HG02943 (cell line): Measurements from ENCODE around the gene MED13L.

Source experiments
- ATAC-seq: cut with Tn5 transposase; IDR thresholded peaks from one replicate; pipeline ENCODE4 v1.9.1; 2021; ENCODE audit warnings: mild to moderate bottlenecking, low read depth, moderate library complexity; ENCODE audit not compliant: unreplicated experiment

The MED13L gene

DNA sequence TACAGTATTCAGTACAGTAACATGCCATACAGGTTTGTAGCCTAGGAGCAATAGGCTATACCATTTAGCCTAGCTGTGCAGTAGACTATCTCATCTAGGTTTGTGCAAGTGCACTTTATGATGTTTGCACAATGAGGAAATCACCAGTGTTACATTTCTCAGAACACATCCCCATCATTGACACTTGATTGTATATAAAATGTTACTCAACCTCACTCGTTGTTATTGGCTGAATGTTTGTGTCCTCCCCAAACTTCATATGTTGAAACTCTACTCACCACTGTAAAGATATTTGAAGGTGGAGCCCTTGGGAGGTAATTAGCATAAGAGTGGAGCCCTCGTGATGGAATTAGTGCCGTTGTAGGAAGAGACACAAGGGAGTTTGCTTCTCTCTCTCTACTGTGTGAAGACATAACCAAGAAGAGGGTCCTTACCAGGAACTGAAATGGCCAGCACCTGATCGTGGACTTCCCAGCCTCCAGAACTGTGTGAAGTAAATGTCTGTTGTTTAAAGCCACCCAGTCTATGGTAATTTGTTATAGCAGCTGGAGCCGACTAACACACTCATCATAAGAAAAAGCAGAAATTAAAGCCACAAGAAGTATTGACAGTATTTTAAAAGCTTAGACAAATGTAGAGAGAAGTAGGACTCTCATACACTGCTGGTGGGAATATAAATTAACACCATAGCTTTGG, 3.2 kb upstream of the MED13L start:
- ATAC-seq = no peak

- ATAC-seq = no peak
Measured at GRCh38 chr12:116278667-116279066, 1.2 kb upstream of the MED13L start.

- no peak for ATAC-seq
Measured at GRCh38 chr12:116278279-116278626, 760 bp upstream of the MED13L start.

- peak; percentile 24 for ATAC-seq
Measured at GRCh38 chr12:116276652-116277466, 634 bp downstream of the MED13L start.

GRCh38 chr12:116274551-116275375, 2.7 kb downstream of the MED13L start:
- ATAC-seq = no peak

DNA sequence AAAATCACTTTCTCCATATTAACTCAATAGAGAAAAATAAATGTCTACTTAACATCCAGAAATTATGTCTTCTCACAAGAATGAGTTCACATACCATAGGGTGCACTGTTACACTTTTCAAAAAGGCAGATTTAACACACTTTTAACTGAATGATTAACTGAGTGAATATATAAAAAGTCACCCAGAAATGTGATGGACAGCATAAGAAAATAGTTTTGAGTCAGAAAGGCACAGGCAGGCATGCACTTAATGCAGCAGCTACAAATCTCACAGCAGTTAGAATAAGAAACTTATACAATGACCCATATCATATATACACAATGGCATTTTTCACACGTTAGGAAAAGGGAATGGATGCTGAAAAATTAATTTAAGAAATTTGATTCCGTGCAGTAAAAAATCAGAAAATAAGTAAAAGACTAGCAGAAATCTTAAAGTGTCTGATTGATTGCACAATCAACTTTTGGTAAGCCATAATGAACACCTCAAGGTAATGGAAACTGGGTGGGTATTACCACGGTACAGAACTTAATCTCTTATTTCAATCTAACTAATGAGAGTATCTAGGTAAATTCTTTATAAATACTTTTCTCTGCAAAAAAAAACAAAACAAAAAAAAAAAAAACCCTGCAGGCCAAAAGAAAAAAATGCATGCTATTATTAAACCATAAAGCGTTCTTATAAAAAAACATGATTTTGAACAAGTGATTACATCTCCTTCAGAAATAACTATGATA, 3.5 kb downstream of the MED13L start:
- no peak for ATAC-seq

- no peak for ATAC-seq
Measured at GRCh38 chr12:116267948-116268347, 9.5 kb downstream of the MED13L start.

DNA sequence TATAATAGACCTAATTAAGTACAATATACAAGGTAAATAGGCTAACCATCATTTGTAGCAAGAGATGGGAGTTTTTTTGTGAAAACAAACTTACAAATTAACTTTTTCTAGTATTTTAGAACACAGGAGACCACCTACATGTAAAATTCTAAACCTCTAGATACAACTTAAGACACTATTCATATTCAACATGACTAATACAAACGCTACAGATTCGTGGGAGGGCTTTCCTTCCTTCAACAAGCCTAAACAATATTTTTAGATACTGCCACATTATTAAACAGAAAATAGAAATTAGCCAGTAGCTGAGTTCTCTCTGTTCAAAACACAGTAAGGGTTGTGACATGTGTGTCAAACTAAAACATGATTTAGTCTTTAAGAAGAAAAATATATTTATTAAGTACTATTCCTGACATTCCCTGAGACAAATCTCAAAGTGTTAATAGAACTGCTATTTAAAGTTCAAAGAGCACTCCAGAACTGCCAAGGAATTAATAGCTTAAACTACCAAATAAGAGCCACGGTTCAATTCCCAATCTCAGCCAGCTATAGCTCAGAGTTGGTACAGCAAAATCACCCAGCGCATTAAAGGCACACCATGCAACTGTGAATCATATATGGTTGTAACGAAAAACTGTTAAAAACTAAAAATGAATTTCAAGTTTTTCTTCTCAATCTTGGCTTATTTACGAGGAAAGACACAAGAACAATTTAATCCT, 10.7 kb downstream of the MED13L start:
- no peak for ATAC-seq

GRCh38 chr12:116266168-116266601, 11.3 kb downstream of the MED13L start:
- no peak for ATAC-seq

- ATAC-seq = no peak
Measured at GRCh38 chr12:116265351-116266147, 11.9 kb downstream of the MED13L start.

- no peak for ATAC-seq
Measured at GRCh38 chr12:116264525-116265070, 12.9 kb downstream of the MED13L start.

- no peak for ATAC-seq
Measured at GRCh38 chr12:116263844-116264243, 13.6 kb downstream of the MED13L start.

- no peak for ATAC-seq
Measured at GRCh38 chr12:116263431-116263830, 14.1 kb downstream of the MED13L start.

- no peak for ATAC-seq
Measured at GRCh38 chr12:116262741-116263140, 14.8 kb downstream of the MED13L start.

GRCh38 chr12:116261525-116262100, 15.9 kb downstream of the MED13L start:
- ATAC-seq = no peak

DNA sequence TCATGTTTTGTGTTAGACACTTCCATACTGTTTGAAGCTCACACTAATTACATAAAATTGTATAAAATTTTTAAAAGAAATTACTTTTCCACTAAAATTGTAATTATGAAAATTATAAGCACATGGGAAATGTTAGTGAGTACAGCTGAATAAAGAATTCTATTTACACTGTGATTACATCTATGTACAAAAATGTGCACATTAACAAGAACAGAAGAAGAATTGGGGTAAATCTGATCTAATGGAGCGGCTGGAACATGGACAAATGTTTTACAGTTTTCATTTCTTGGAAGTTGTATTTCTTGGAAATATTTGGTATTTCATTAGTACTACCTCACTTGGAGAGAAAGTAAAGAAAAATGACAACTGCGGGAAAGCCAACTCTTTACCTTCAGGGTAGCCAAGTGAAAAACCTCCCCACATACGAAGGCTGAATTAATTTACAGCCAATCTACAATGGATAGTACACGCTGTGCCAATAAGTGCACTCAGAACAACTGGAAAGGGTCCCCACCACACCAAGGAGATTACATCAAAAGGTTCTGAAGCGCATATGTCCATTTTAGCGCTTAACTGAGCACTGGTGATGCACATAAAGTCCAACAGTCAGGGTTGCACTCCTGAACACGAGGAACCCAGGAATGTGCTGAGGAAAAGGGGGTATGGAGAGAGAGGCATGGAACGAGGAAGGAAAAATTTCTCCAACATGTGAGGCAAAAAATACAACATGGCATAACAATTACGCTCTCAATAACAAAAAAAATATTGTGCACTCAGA, 17.5 kb downstream of the MED13L start:
- no peak for ATAC-seq

DNA sequence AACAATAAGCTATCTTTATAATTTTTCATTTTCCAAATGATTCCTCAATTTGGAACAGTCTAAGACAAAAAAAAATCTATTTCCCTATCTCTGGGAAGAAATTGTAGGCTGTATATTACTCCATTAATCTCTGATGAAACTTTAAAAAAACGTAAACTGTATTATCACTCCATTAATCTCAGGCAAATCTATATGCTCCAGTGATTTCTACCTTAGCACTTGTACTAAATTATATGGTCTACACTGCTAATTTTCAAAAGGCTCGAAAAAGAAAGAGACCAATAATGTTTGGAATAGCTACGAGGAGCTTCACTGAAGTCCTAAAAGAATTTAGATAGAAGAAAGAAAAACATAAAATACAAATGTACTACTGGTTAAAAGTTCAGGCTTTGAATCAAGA, 19.7 kb downstream of the MED13L start:
- no peak for ATAC-seq

GRCh38 chr12:116257215-116257614, 20.3 kb downstream of the MED13L start:
- ATAC-seq = no peak
